ENCODE measurements around the gene TMEM242.

- TF ChIP-seq EZH2 (IDR thresholded peaks at IDR 0.05; ENCODE audit: insufficient read depth, poor library complexity, severe bottlenecking), result no peak
- TF ChIP-seq EZH2phosphoT487 (IDR thresholded peaks at IDR 0.05; ENCODE audit: insufficient read depth, low read depth), result no peak
Observed at GRCh38 chr6:157314705-157315321, 8.5 kb downstream of the TMEM242 start.
